ENCODE data around the gene HBP1.
"Not testable (repeated sequence)": the region's sequence is repeated elsewhere in the genome, so short reads cannot be mapped to it uniquely, and the experiment has no call there.

Gene HBP1

DNA sequence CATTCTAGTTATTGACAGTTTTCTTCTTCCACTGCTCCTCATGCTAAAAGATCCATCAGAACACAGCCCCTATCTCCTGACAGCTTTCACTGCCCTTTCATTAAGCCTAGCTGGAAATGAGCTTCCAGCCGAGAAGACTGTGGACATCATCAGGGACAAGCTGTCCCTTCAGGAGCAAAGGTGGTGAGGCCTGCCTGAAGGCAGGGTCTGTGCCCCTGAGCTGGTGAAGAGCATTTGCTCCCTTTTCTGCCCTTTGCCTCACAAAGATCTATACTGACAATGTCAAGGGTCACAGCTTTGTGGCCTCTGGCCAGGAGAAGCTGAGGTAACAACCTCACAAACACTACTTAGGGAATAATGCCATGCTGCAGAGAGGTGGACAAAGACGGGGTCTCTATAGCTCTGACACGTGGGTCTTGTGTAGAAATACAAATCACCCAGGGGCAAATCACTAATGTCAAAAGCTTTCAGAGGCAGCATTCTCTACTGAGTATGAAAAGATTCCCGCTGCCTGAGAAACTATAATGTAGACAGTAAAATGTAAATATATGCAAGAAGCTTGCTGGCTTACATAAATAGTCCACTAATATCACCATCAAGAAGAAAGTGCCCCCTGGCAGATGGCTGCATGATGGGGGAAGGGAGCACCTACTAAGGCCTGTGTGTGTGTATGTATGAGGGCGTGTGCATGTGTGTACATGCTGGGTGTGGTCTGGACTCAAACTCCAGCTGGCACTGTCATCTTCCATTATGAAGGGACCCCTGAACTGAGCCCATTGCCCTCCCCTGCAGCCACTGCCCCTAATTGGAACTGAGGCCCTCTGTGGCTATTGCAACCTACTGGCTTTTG lies 55.8 kb downstream of the HBP1 start:
- DNase-seq (ENCODE audit: low spot score), result no peak

DNA sequence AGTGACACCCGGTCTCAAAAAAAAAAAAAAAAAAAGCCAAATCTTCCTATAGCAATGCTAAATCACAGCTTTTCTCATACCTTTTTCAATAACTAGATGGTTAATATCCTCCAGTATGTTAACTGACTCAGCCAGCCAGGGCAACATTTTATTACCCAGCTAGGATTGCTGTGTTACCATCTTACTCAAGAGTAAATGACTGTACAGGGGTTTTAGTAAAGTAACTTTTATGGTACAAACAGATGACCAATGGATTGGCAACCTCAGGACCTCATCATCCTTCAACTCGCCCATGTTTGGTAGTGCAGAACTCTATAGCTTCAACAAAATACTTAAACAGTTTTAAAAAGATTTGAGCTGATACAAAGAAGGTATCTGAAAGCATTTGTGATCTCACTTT lies 59.5 kb downstream of the HBP1 start:
- DNase-seq (ENCODE audit: low spot score), result no peak

DNA sequence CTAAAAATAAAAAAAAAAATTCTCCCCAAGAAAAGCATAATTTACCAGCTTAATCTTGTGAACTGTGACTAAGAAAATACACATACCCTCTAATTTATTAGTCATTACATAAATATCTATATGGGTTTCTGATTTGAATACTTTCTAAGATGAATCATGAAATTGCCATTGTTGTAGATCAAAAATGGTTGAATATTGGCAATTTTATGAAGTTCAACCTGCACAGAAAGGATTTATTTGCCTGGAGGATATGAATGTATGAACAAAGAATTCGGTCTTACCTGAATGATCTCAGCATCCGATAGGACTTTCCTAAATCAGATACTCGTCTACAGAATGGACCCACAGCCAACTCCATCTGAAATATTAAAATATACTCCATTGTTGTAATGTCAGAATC lies 61.5 kb downstream of the HBP1 start:
- DNase-seq (ENCODE audit: low spot score), result no peak

GRCh38 chr7:107232568-107233090 lies 63.8 kb downstream of the HBP1 start:
- DNase-seq (ENCODE audit: low spot score), result no peak

GRCh38 chr7:107233174-107233573 lies 64.4 kb downstream of the HBP1 start:
- DNase-seq (ENCODE audit: low spot score), result no peak

GRCh38 chr7:107233981-107234380 lies 65.2 kb downstream of the HBP1 start:
- DNase-seq (ENCODE audit: low spot score), result no peak

DNA sequence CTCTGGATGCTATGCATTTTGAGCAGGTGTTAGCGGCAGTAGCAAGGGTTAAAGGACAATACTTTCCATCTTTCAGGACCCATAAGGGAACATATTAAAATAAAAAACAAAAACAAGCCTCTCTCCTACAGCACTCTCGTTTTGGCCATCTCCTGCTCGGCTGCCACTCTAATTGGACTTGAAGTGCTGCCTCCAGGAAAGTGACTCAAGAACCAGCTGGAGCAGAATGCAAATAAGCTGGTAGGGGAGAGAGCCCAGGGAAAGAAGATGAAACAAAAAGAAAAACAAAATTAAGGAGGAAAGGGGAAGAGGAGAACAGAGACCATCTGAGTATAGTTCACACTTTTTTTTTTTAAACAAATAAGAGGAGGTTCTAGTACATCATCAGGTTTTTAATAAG lies 65.6 kb downstream of the HBP1 start:
- DNase-seq (ENCODE audit: low spot score), result no peak

GRCh38 chr7:107236862-107237261 lies 68.1 kb downstream of the HBP1 start:
- no peak for DNase-seq (ENCODE audit: low spot score)

- DNase-seq (ENCODE audit: low spot score), result no peak
Measured at GRCh38 chr7:107237451-107237850, 68.6 kb downstream of the HBP1 start.

DNA sequence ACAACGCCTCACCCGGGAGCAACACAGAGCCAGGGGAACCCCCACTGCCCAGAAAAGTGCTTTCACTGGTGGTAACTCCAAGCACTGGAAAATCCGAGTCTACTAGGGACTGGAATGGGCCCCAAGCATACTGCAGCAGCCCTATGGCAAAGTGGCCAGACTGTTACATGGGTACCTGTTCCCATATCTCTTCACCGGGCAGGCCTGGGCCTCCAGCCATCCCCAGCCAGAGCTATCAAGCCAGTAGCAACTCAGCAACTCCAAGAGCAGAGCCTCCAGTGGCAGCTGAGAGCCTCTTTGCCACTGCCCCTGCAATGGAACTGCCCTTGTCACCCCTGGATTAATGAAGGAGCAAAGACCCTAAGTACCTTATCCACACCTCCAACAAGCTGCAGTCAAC lies 73.5 kb downstream of the HBP1 start:
- DNase-seq (ENCODE audit: low spot score), result no peak

GRCh38 chr7:107244613-107245012 lies 75.8 kb downstream of the HBP1 start:
- no peak for DNase-seq (ENCODE audit: low spot score)

DNA sequence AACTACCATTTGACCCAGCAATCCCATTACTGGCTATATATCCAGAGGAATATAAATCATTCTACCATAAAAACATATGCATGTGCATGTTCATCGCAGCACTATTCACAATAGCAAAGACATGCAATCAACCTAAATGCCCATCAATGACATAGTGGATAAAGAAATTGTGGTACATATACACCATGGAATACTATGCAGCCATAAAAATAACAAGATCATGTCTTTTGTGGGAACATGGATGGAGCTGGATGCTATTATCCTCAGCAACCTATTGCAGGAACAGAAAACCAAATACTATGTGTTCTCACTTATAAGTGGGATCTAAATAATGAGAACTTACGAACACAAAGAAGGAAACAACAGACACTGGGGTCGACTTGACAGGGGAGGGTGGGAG lies 78.0 kb downstream of the HBP1 start:
- DNase-seq (ENCODE audit: low spot score), result not testable (repeated sequence)

GRCh38 chr7:107248551-107249316 lies 79.9 kb downstream of the HBP1 start:
- DNase-seq (ENCODE audit: low spot score), result no peak

- no peak for DNase-seq (ENCODE audit: low spot score)
Measured at GRCh38 chr7:107251963-107252362, 83.2 kb downstream of the HBP1 start.

Data from SK-N-DZ (cell line).